Parathyroid adenoma (tissue), 2 donors: Measurements from ENCODE around the gene LOXL1.
"Not testable (repeated sequence)": the region's sequence is repeated elsewhere in the genome, so short reads cannot be mapped to it uniquely, and the experiment has no call there.

Experiments
- H2AFZ ChIP-seq: fragments of 300-600 bp; sonication (generic); one replicate; pipeline ENCODE4 v1.7.0; 2017; ENCODE audit warnings: antibody characterized with exemption, mild to moderate bottlenecking
- H3K27ac ChIP-seq: fragments of 300-600 bp; sonication (generic); one replicate; pipeline ENCODE4 v1.7.0; 2017
- H3K27me3 ChIP-seq: fragments of 300-600 bp; sonication (generic); one replicate; pipeline ENCODE4 v1.7.0; 2017; ENCODE audit warnings: low read length; ENCODE audit not compliant: control insufficient read depth, insufficient read depth
- H3K36me3 ChIP-seq: fragments of 300-600 bp; sonication (generic); one replicate; pipeline ENCODE4 v1.7.0; 2017; ENCODE audit warnings: low read length; ENCODE audit not compliant: control insufficient read depth, insufficient read depth
- H3K4me1 ChIP-seq: fragments of 300-600 bp; sonication (generic); one replicate; pipeline ENCODE4 v1.7.0; 2017; ENCODE audit warnings: control low read depth
- H3K4me2 ChIP-seq: fragments of 300-600 bp; sonication (generic); one replicate; pipeline ENCODE4 v1.7.0; 2017; ENCODE audit warnings: low read length
- H3K4me3 ChIP-seq: fragments of 300-600 bp; sonication (generic); one replicate; pipeline ENCODE4 v1.7.0; 2017; ENCODE audit warnings: low read depth, low read length
- H3K79me2 ChIP-seq: fragments of 300-600 bp; sonication (generic); one replicate; pipeline ENCODE4 v1.7.0; 2017; ENCODE audit warnings: control low read depth
- H3K9ac ChIP-seq: fragments of 300-600 bp; sonication (generic); one replicate; pipeline ENCODE4 v1.7.0; 2017; ENCODE audit warnings: mild to moderate bottlenecking
- H3K9me3 ChIP-seq: fragments of 300-600 bp; sonication (generic); one replicate; pipeline ENCODE4 v1.7.0; 2017; ENCODE audit warnings: low read length; ENCODE audit not compliant: control insufficient read depth
- CTCF ChIP-seq: fragments of 300-600 bp; sonication (generic); IDR thresholded peaks from one replicate; pipeline ENCODE4 v1.7.0; 2017; ENCODE audit warnings: antibody characterized with exemption, mild to moderate bottlenecking
- donor health status: primary hyperparathyroidism.

Gene LOXL1

DNA sequence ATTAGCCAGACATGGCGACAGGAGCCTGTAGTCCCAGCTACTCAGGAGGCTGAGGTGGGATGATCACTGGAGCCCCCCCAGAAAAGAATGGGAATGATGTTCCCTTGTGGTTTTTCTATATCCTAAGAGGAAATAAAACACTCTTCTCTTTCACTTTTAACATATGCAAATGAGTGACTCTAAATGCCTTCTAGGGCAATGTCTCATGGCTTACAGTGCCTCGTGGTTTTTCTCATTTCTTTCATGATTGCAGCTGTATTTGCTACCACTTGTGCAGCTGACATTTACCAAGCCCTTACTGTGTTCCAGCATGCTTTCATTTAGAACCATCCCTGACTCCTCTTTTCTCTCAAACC, 39.5 kb downstream of the LOXL1 start:
- Histone ChIP-seq H3K27ac (no peak overlapping the region), H3K9ac (no peak overlapping the region), H3K4me3 (no peak overlapping the region), H3K27me3 (no peaks in the 10 kb centered on the region), H3K4me2 (no peak overlapping the region), H3K79me2 (no peaks in the 10 kb centered on the region), H3K4me1 (no peaks in the 10 kb centered on the region), H3K9me3 (no peaks in the 10 kb centered on the region), H3K36me3 (no peaks in the 10 kb centered on the region), H2AFZ (no peak overlapping the region)
- TF ChIP-seq CTCF: no peak

GRCh38 chr15:73968461-73968860, 42.2 kb downstream of the LOXL1 start:
- H3K4me3 ChIP-seq: no peak overlapping the region

DNA sequence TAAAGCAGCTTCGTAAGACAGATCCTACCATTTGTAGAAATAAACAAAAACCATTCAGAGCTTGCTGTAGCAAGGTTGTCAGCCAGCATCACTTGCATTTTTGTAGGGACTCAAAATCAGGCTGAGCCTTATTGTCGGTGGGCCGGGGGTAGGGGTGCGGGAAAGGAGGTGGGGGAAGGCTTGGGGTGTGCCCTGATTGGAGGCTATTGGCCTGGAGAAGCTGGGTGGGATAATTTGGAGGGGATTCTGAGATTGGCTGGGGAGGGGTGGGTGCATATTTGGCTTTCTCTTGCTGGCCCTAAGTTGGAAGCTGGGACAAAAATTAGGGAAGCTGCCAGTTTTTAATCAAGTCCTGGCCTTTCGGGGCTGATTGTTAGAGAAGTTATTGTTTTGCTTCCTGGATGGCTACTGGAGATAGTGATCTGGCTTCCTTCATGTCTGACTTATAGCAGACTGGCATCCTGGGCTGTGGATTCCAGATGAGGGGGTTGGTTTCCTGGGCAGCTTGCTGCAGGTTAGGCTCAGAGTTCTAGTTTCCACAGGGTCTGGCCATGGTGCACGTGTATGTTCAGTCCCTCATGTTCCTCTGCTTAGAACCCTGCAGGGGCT, 43.0 kb downstream of the LOXL1 start:
- H3K4me1 ChIP-seq: no peaks in the 10 kb centered on the region
- no peaks in the 10 kb centered on the region for H3K27me3 ChIP-seq
- no peak overlapping the region for H2AFZ ChIP-seq
- no peaks in the 10 kb centered on the region for H3K79me2 ChIP-seq
- H3K36me3 ChIP-seq: no peaks in the 10 kb centered on the region
- H3K27ac ChIP-seq: no peak overlapping the region
- H3K9ac ChIP-seq: no peak overlapping the region
- no peaks in the 10 kb centered on the region for H3K9me3 ChIP-seq
- TF ChIP-seq CTCF: no peak
- H3K4me3 ChIP-seq: no peak overlapping the region
- H3K4me2 ChIP-seq: no peak overlapping the region

More at GRCh38 chr15:73968461-73968860, 42.2 kb downstream of the LOXL1 start:
- Histone ChIP-seq H3K9me3 (no peaks in the 10 kb centered on the region), H3K36me3 (no peaks in the 10 kb centered on the region), H3K9ac (no peak overlapping the region), H3K4me1 (no peaks in the 10 kb centered on the region), H3K27me3 (no peaks in the 10 kb centered on the region), H2AFZ (no peak overlapping the region), H3K4me2 (no peak overlapping the region), H3K79me2 (no peaks in the 10 kb centered on the region), H3K27ac (no peak overlapping the region)
- TF ChIP-seq CTCF: no peak

DNA sequence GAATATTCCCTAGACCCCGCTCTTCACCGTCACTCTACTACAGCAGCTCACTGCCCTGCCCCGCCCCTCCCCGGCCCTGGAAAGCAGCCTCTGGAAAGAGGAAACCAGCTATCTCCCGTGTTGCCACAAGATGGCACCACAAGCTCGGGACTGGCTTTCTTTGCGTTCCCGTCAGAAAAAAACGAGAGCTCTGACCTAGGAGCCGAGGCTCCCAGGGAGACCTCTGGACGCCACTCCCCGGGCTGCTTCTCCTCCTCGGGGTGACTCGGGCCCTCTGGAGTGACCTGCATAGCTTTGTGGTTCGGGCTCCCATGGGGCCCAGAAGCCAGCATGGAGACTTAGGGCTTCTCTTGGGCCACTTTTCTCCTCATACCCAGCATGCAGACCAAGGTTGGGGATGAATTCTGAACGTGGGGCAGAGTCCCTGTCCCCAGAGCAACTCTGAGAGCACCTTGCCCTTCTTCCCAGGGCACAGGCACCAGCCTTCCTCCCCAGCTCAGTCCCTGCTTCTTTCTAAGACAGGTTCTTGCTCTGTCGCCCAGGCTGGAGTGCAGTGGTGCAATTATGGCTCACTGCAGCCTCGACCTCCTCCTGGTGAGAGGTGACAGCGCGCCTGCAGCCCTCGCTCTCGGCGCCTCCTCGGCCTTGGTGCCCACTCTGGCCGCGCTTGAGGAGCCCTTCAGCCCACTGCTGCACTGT, 46.9 kb downstream of the LOXL1 start:
- Histone ChIP-seq H2AFZ (peak overlapping the region; percentile 56), H3K4me1 (no peaks in the 10 kb centered on the region), H3K79me2 (no peaks in the 10 kb centered on the region), H3K4me3 (no peak overlapping the region), H3K9me3 (no peaks in the 10 kb centered on the region), H3K36me3 (no peaks in the 10 kb centered on the region), H3K27me3 (no peaks in the 10 kb centered on the region), H3K27ac (no peak overlapping the region), H3K4me2 (peak overlapping the region; percentile 63), H3K9ac (no peak overlapping the region)
- peak; percentile 71 for TF ChIP-seq CTCF

DNA sequence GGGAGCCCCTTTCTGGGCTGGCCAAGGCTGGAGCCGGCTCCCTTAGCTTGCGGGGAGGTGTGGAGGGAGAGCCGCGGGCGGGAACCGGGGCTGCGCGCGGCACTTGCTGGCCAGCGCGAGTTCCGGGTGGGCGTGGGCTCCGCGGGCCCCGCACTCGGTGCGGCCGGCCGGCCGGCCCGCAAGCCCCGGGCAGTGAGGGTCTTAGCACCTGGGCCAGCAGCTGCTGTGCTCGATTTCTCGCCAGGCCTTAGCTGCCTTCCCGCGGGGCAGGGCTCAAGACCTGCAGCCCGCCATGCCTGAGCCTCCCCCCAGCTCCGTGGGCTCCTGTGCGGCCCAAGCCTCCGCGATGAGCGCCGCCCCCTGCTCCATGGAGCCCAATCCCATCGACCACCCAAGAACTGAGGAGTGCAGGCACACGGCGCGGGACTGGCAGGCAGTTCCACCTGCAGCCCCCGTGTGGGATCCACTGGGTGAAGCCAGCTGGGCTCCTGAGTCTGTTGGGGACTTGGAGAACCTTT, 47.5 kb downstream of the LOXL1 start:
- H3K4me2 ChIP-seq, H3K27ac ChIP-seq, H3K79me2 ChIP-seq, H3K4me3 ChIP-seq, H3K36me3 ChIP-seq, H3K4me1 ChIP-seq, H3K27me3 ChIP-seq, H3K9ac ChIP-seq, H2AFZ ChIP-seq, H3K9me3 ChIP-seq: not testable (repeated sequence)

DNA sequence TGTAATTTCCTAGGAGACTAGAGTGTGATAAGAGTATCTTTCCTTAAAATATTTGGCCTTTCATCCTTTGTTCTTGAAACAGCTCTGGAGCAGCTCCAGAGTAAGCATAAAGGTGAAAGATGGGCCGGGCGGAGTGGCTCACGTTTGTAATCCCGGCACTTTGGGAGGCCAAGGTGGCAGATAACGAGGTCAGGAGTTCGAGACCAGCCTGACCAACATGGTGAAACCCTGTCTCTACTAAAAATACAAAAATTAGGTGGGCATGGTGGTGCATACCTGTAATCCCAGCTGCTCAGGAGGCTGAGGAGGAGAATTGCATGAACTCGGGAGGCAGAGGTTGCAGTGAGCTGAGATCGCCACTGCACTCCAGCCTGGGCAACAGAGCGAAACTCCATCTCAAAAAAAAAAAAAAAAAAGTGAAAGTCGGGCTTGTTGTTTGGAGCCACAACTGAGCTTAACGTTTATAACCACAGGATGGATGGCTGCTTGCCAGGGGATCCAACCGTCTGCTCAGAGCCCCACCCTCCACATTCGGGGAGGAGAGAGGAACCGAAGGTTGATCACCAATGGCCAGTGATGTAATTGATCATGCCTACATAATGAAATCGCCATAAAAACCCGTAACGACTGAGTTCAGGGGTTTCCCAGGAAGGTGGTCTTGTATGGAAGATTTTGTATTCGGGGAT, 49.3 kb downstream of the LOXL1 start:
- H3K9me3 ChIP-seq, H3K27me3 ChIP-seq, H3K4me1 ChIP-seq, H3K27ac ChIP-seq, H3K9ac ChIP-seq, H3K36me3 ChIP-seq, H3K4me3 ChIP-seq, H2AFZ ChIP-seq, H3K4me2 ChIP-seq, H3K79me2 ChIP-seq: not testable (repeated sequence)
